ENCODE data around the gene MLST8. TPM values are rescaled to one million over a fixed set of nuclear protein-coding genes. Genes with fewer than 3 reads are reported as not detected.

MLST8 gene
- polyA plus RNA-seq, 1 donor (not counting 4 experiments of a cell fraction or from before 2014, with no cell fraction given): 35.7 TPM

- Histone ChIP-seq H3K4me1 (ENCODE audit: control insufficient read depth, extremely low read depth, insufficient read depth, low read length) (peaks cover 4% of the 10 kb centered on the region), H2AFZ (ENCODE audit: control insufficient read depth, low read length) (no peak overlapping the region), H3K27ac (ENCODE audit: control insufficient read depth, insufficient read depth, low read length) (no peak overlapping the region), H3K9ac (ENCODE audit: control insufficient read depth, extremely low read depth, insufficient read depth, low read length) (no peak overlapping the region), H3K4me2 (ENCODE audit: control insufficient read depth, extremely low read depth, insufficient read depth, low read depth, low read length) (no peak overlapping the region), H3K36me3 (ENCODE audit: control insufficient read depth in 2 of 2, extremely low read depth in 1 of 2, insufficient read depth in 2 of 2, low read length in 2 of 2) (peaks cover 0 to 1% of the 10 kb centered on the region in 2 experiments), H3K79me2 (ENCODE audit: control insufficient read depth, insufficient read depth, low read length) (no peaks in the 10 kb centered on the region), H3K4me3 (ENCODE audit: control insufficient read depth in 2 of 3, extremely low read depth in 1 of 3, insufficient read depth in 2 of 3, low read depth in 1 of 3, low read length in 3 of 3) (no peak overlapping the region), H4K20me1 (ENCODE audit: control insufficient read depth, extremely low read depth, insufficient read depth, low read length) (no peaks in the 10 kb centered on the region), H3K9me3 (ENCODE audit: control insufficient read depth, low read depth, low read length) (no peaks in the 10 kb centered on the region), H3K27me3 (ENCODE audit: control insufficient read depth, extremely low read depth, insufficient read depth, low read length) (peaks cover 5% of the 10 kb centered on the region), H3K9me1 (ENCODE audit: control insufficient read depth, extremely low read depth, insufficient read depth, low read length) (no peaks in the 10 kb centered on the region)
- DNase-seq (ENCODE audit: low read depth, low spot score) (no peak), FAIRE-seq (no peak)
- no peak for TF ChIP-seq CTCF (optimal IDR thresholded peaks at IDR 0.05 in 1 of 3, IDR thresholded peaks at IDR 0.05 in 1 of 3, conservative IDR thresholded peaks at IDR 0.05 in 1 of 3; ENCODE audit: extremely low read depth in 1 of 3, insufficient read depth in 2 of 3, low read length in 3 of 3)
- no peak for TF ChIP-seq EZH2 (IDR thresholded peaks at IDR 0.05; ENCODE audit: low read length)
- dilution Hi-C loops (cut with MboI; ENCODE audit: extremely low pct_ligation_motif_present, low sequenced_read_pairs): no loop called here
Observed at GRCh38 chr16:2183671-2184070, 21.6 kb upstream of the MLST8 start.

- no peak overlapping the region for H3K27ac ChIP-seq (ENCODE audit: control insufficient read depth, insufficient read depth, low read length)
- no peak overlapping the region for H2AFZ ChIP-seq (ENCODE audit: control insufficient read depth, low read length)
- H3K9me3 ChIP-seq (ENCODE audit: control insufficient read depth, low read depth, low read length): no peaks in the 10 kb centered on the region
- H3K79me2 ChIP-seq (ENCODE audit: control insufficient read depth, insufficient read depth, low read length): no peaks in the 10 kb centered on the region
- DNase-seq (ENCODE audit: low read depth, low spot score) (no peak), FAIRE-seq (no peak)
- peaks cover 2% of the 10 kb centered on the region for H3K4me1 ChIP-seq (ENCODE audit: control insufficient read depth, extremely low read depth, insufficient read depth, low read length)
- no peak overlapping the region for H3K9ac ChIP-seq (ENCODE audit: control insufficient read depth, extremely low read depth, insufficient read depth, low read length)
- dilution Hi-C loops (cut with MboI; ENCODE audit: extremely low pct_ligation_motif_present, low sequenced_read_pairs): no loop called here
- peaks cover 4% of the 10 kb centered on the region for H3K27me3 ChIP-seq (ENCODE audit: control insufficient read depth, extremely low read depth, insufficient read depth, low read length)
- H3K9me1 ChIP-seq (ENCODE audit: control insufficient read depth, extremely low read depth, insufficient read depth, low read length): no peaks in the 10 kb centered on the region
- no peak overlapping the region for H3K4me3 ChIP-seq (ENCODE audit: control insufficient read depth in 2 of 3, extremely low read depth in 1 of 3, insufficient read depth in 2 of 3, low read depth in 1 of 3, low read length in 3 of 3)
- no peak for TF ChIP-seq EZH2 (IDR thresholded peaks at IDR 0.05; ENCODE audit: low read length)
- no peak for TF ChIP-seq CTCF (optimal IDR thresholded peaks at IDR 0.05 in 1 of 3, IDR thresholded peaks at IDR 0.05 in 1 of 3, conservative IDR thresholded peaks at IDR 0.05 in 1 of 3; ENCODE audit: extremely low read depth in 1 of 3, insufficient read depth in 2 of 3, low read length in 3 of 3)
- no peaks in the 10 kb centered on the region for H4K20me1 ChIP-seq (ENCODE audit: control insufficient read depth, extremely low read depth, insufficient read depth, low read length)
- H3K36me3 ChIP-seq (ENCODE audit: control insufficient read depth in 2 of 2, extremely low read depth in 1 of 2, insufficient read depth in 2 of 2, low read length in 2 of 2): peaks cover 0 to 1% of the 10 kb centered on the region in 2 experiments
- no peak overlapping the region for H3K4me2 ChIP-seq (ENCODE audit: control insufficient read depth, extremely low read depth, insufficient read depth, low read depth, low read length)
Observed at GRCh38 chr16:2184346-2184745, 20.9 kb upstream of the MLST8 start.

Data from keratinocyte (primary cell).